HepG2 (cell line): ENCODE measurements around the gene KRTAP1-3. TPM values are rescaled to one million over a fixed set of nuclear protein-coding genes. Genes with fewer than 3 reads are reported as not detected.

Experiments used
- ATAC-seq: fragments of 200-7000 bp; cut with Tn5 transposase; 3 replicates; pipeline ENCODE4 v1.9.1; 2020; ENCODE audit warnings: mild to moderate bottlenecking, moderate library complexity
- BruUV-seq: library from RNA; stranded (reverse); fragments of 400-500 nt; replicated peaks from 2 replicates; lab custom pipeline; 2021; lab: Mats Ljungman, UMichigan
- CTCF ChIA-PET: fragments of 300-600 bp; formaldehyde crosslinking; extraction: SDS; loops from one replicate; lab custom pipeline; 2021; ENCODE audit warnings: low total read pairs, inconsistent platforms, low intra/inter-chr PET ratio; lab: Yijun Ruan, JAX
- POLR2A ChIA-PET: fragments of 350-600 bp; sonication (Branson Sonifier 250); formaldehyde crosslinking; loops from one replicate; lab custom pipeline; 2020; ENCODE audit warnings: antibody characterized with exemption, inconsistent platforms; lab: Yijun Ruan, JAX
- DNase-seq: peaks from one replicate; pipeline ENCODE4 v3.0.0-alpha.2; 2015; ENCODE audit warnings: low spot score
- FAIRE-seq: peaks from 3 replicates; lab custom pipeline; 2011; peaks lifted over from hg19 to GRCh38; lab: Jason Lieb, UNC
- H2AFZ ChIP-seq: one replicate; pipeline ENCODE4 v1.6.1; 2011; ENCODE audit warnings: low read length, inconsistent platforms
- H3K27ac ChIP-seq: fragments of 300-600 bp; 3 replicates; pipeline ENCODE4 v1.8.0; 2011; ENCODE audit warnings: mixed run types, mild to moderate bottlenecking, mixed read lengths, low read length, inconsistent platforms; ENCODE audit not compliant: insufficient read depth; ENCODE audit errors: extremely low read length
- H3K27me3 ChIP-seq, 2 experiments: fragments of 200-600 bp in 1 of 2; 2 replicates in 1 of 2; 3 replicates in 1 of 2; pipeline versions ENCODE4 v1.6.0 to v1.8.0; 2011; ENCODE audit warnings: low read length in 2 of 2, mild to moderate bottlenecking in 2 of 2, moderate library complexity in 2 of 2, inconsistent platforms in 1 of 2; ENCODE audit not compliant: insufficient read depth in 2 of 2, control insufficient read depth in 1 of 2
- H3K36me3 ChIP-seq, 2 experiments: fragments of 200-600 bp in 1 of 2; replicated peaks in 1 of 2; 2 replicates in 1 of 2; 3 replicates in 1 of 2; pipeline versions ENCODE4 v1.5.1 to v1.8.0; 2011; ENCODE audit warnings: low read length in 2 of 2, inconsistent platforms in 1 of 2; ENCODE audit not compliant: insufficient read depth in 2 of 2, control insufficient read depth in 1 of 2
- H3K4me1 ChIP-seq: 2 replicates; pipeline ENCODE4 v1.5.1; 2012; ENCODE audit warnings: low read length, inconsistent platforms; ENCODE audit not compliant: insufficient read depth
- H3K4me2 ChIP-seq: 2 replicates; pipeline ENCODE4 v1.6.0; 2011; ENCODE audit warnings: low read depth, low read length, inconsistent platforms
- H3K4me3 ChIP-seq, 3 experiments: fragments of 200-600 bp in 1 of 3; sonication (generic), shearing (Covaris generic) in 1 of 3; replicated peaks in 1 of 3; 2 replicates each; pipeline ENCODE4 v1.5.1; 2011 to 2016; ENCODE audit warnings: low read length in 3 of 3, inconsistent platforms in 2 of 3, low read depth in 2 of 3, mild to moderate bottlenecking in 2 of 3, control low read depth in 1 of 3, mixed read lengths in 1 of 3; ENCODE audit not compliant: insufficient read depth in 1 of 3
- H3K79me2 ChIP-seq: one replicate; pipeline ENCODE4 v1.6.1; 2011; ENCODE audit warnings: low read length, inconsistent platforms; ENCODE audit not compliant: insufficient read depth
- H3K9ac ChIP-seq: 2 replicates; pipeline ENCODE4 v1.6.0; 2011; ENCODE audit warnings: mild to moderate bottlenecking, low read depth, low read length, inconsistent platforms; ENCODE audit not compliant: insufficient read depth
- H3K9me3 ChIP-seq: 2 replicates; pipeline ENCODE4 v1.5.1; 2012; ENCODE audit warnings: mild to moderate bottlenecking, low read length
- H4K20me1 ChIP-seq: 2 replicates; pipeline ENCODE4 v1.6.0; 2011; ENCODE audit warnings: inconsistent platforms, mild to moderate bottlenecking, low read length, moderate library complexity; ENCODE audit not compliant: insufficient read depth
- KDM1A ChIP-seq: IDR thresholded peaks from 2 replicates; pipeline ENCODE4 v1.6.1; 2016; ENCODE audit warnings: missing compliant biosample characterization
- PRMT3 ChIP-seq: sonication (generic); formaldehyde crosslinking; IDR thresholded peaks from 2 replicates; pipeline ENCODE4 v1.8.1; 2022; ENCODE audit warnings: low read depth, mild to moderate bottlenecking, moderate library complexity, missing genetic modification reagents, borderline replicate concordance
- SP1 ChIP-seq, 2 experiments: fragments of 450-650 bp in 1 of 2; sonication (generic) in 1 of 2; formaldehyde crosslinking in 1 of 2; IDR thresholded peaks; 2 replicates each; pipeline versions ENCODE4 v1.4.0 to v1.6.1; 2016 to 2020; ENCODE audit warnings: missing genetic modification reagents in 1 of 2
- ZSCAN12 ChIP-seq: sonication (generic); formaldehyde crosslinking; IDR thresholded peaks from 2 replicates; pipeline ENCODE4 v1.9.0; 2021; ENCODE audit warnings: mild to moderate bottlenecking, missing genetic modification reagents
- WGBS: methylation state at CpG from one replicate; pipeline ENCODE4 v1.1.6; 2017; ENCODE audit warnings: low lambda C conversion rate; 5-methylcytosine and 5-hydroxymethylcytosine counted together
- in situ Hi-C: cut with HindIII; loops from 2 replicates; pipeline ENCODE4 v1.10.0; 2017; ENCODE audit warnings: low pct_unique_long_range_greater_than_20kb; ENCODE audit not compliant: extremely low pct_ligation_motif_present
- intact Hi-C: fragments of 100-400 bp; cut with micrococcal nuclease; formaldehyde crosslinking; loops from one replicate; pipeline ENCODE4 v1.10.0; 2022; ENCODE audit not compliant: unreplicated experiment
- polyA plus RNA-seq, 8 experiments: library from polyadenylated mRNA; depleted of rRNA in 3 of 8; stranded (reverse) in 7 of 8; unstranded in 1 of 8; fragments of >200 nt; fragmentation: Illumina TruSeq in 4 of 8; extraction: Trizol in 4 of 8; gene quantifications; 2 replicates each; pipeline versions ENCODE4 v1.2.1 to v1.2.3, GENCODE V29; 2011 to 2016; ENCODE audit warnings: low read depth in 4 of 8, missing spikeins in 1 of 8, mixed read lengths in 1 of 8; ENCODE audit not compliant: insufficient read depth in 1 of 8
- total RNA-seq, 5 experiments: library from RNA; depleted of rRNA; stranded (reverse); fragments of >200 nt; fragmentation: Illumina TruSeq; extraction: Trizol; gene quantifications; 2 replicates each; pipeline ENCODE4 v1.2.3, GENCODE V29; 2016; ENCODE audit warnings: low read depth in 1 of 5
- TF ChIP-seq, protein P1 (sequence below): sonication (generic); formaldehyde crosslinking; IDR thresholded peaks from 2 replicates; pipeline ENCODE4 v1.5.0; 2020; ENCODE audit warnings: missing genetic modification reagents
- TF ChIP-seq, protein P2 (sequence below): sonication (generic); formaldehyde crosslinking; IDR thresholded peaks from 2 replicates; pipeline ENCODE4 v1.5.1; 2020; ENCODE audit warnings: mild to moderate bottlenecking, missing genetic modification reagents, moderate library complexity
- TF ChIP-seq, protein P3 (sequence below): sonication (generic); formaldehyde crosslinking; IDR thresholded peaks from 2 replicates; pipeline ENCODE4 v1.5.1; 2020; ENCODE audit warnings: missing genetic modification reagents, mild to moderate bottlenecking, borderline replicate concordance
- TF ChIP-seq, protein P4 (sequence below): sonication (generic); formaldehyde crosslinking; IDR thresholded peaks from 2 replicates; pipeline ENCODE4 v1.4.0; 2020; ENCODE audit warnings: missing genetic modification reagents, low read depth, mild to moderate bottlenecking, borderline replicate concordance

Gene KRTAP1-3
- total and polyA plus RNA-seq, 2 of the 13 experiments (the other 11 are each of a cell fraction or from before 2014, with no cell fraction given) = not detected

DNA sequence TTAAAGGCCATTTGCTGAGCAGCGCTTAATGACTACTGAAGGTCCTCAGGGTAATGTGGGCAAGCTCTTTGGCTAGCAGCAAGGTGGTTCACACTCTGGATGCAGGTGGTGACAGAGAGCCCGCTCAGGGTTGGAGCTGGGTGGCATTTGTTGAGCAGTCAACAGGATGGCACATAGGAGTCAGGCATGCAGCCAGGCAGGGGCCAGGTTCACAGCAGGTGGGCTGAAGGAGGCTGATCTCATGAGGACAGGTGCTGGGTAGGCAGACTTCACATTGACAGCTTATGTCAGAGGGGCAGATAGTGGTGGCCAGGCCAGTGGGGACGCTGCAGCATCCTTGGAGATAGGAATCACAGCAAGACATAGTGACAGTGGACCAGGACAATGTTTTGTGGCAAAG is 30.3 kb downstream of the KRTAP1-3 start:
- Histone ChIP-seq H3K9ac (no peak overlapping the region), H2AFZ (no peak overlapping the region), H3K27ac (no peak overlapping the region), H3K36me3 (no peaks in the 10 kb centered on the region), H3K79me2 (no peaks in the 10 kb centered on the region), H3K4me1 (peaks cover 68% of the 10 kb centered on the region), H3K4me2 (no peak overlapping the region), H3K4me3 (no peak overlapping the region), H3K27me3 (no peaks in the 10 kb centered on the region), H4K20me1 (no peaks in the 10 kb centered on the region), H3K9me3 (no peaks in the 10 kb centered on the region)
- intact Hi-C loops (no loop called here), in situ Hi-C loops (loop anchor here (5.0 kb wide), 2 partner anchors 42 to 92 kb away; no protein-coding TSS in a partner anchor)
- DNase-seq (no peak), ATAC-seq (no peak), FAIRE-seq (no peak)
- no peak for TF ChIP-seq PRMT3 (CRISPR knock-in tag)
- TF ChIP-seq KDM1A (CRISPR knock-in tag) = no peak
- TF ChIP-seq SP1 (IDR thresholded peaks at IDR 0.05) = no peak
- no peak for TF ChIP-seq SP1 (CRISPR knock-in tag; IDR thresholded peaks at IDR 0.05)
- TF ChIP-seq, protein P1, sequence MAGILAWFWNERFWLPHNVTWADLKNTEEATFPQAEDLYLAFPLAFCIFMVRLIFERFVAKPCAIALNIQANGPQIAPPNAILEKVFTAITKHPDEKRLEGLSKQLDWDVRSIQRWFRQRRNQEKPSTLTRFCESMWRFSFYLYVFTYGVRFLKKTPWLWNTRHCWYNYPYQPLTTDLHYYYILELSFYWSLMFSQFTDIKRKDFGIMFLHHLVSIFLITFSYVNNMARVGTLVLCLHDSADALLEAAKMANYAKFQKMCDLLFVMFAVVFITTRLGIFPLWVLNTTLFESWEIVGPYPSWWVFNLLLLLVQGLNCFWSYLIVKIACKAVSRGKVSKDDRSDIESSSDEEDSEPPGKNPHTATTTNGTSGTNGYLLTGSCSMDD (CRISPR knock-in tag) = no peak
- TF ChIP-seq, protein P2, sequence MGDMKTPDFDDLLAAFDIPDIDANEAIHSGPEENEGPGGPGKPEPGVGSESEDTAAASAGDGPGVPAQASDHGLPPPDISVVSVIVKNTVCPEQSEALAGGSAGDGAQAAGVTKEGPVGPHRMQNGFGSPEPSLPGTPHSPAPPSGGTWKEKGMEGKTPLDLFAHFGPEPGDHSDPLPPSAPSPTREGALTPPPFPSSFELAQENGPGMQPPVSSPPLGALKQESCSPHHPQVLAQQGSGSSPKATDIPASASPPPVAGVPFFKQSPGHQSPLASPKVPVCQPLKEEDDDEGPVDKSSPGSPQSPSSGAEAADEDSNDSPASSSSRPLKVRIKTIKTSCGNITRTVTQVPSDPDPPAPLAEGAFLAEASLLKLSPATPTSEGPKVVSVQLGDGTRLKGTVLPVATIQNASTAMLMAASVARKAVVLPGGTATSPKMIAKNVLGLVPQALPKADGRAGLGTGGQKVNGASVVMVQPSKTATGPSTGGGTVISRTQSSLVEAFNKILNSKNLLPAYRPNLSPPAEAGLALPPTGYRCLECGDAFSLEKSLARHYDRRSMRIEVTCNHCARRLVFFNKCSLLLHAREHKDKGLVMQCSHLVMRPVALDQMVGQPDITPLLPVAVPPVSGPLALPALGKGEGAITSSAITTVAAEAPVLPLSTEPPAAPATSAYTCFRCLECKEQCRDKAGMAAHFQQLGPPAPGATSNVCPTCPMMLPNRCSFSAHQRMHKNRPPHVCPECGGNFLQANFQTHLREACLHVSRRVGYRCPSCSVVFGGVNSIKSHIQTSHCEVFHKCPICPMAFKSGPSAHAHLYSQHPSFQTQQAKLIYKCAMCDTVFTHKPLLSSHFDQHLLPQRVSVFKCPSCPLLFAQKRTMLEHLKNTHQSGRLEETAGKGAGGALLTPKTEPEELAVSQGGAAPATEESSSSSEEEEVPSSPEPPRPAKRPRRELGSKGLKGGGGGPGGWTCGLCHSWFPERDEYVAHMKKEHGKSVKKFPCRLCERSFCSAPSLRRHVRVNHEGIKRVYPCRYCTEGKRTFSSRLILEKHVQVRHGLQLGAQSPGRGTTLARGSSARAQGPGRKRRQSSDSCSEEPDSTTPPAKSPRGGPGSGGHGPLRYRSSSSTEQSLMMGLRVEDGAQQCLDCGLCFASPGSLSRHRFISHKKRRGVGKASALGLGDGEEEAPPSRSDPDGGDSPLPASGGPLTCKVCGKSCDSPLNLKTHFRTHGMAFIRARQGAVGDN (CRISPR knock-in tag) = peak; percentile 42
- no peak for TF ChIP-seq ZSCAN12 (CRISPR knock-in tag)
- TF ChIP-seq, protein P3, sequence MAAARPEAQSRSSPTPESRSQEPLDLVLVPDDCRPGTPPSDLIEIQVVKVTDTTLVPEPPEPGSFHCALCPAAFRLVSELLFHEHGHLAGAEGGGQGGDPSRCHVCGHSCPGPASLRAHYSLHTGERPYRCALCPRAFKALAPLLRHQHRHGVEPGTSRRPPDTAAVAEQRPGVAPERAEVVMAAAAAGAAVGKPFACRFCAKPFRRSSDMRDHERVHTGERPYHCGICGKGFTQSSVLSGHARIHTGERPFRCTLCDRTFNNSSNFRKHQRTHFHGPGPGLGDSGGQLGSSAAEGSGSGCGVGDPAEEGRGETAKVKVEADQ = peak; percentile 48; the same call in 1 of the 2 replicates
- TF ChIP-seq, protein P4, sequence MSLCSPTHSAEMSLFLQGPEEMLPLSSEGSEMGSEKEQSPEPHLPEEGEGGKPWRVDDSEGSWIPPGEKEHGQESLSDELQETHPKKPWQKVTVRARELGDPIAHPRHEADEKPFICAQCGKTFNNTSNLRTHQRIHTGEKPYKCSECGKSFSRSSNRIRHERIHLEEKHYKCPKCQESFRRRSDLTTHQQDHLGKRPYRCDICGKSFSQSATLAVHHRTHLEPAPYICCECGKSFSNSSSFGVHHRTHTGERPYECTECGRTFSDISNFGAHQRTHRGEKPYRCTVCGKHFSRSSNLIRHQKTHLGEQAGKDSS (CRISPR knock-in tag) = no peak
- no TSS peak for BruUV-seq
- ChIA-PET POLR2A (no interaction called here), CTCF (no interaction called here)
- 96% methylated on average over 3 of the region's 3 CpGs for WGBS
